K562 (cell line): Measurements from ENCODE around the gene MPIG6B. TPM values are rescaled to one million over a fixed set of nuclear protein-coding genes. Genes with fewer than 3 reads are reported as not detected.
A peak's percentile ranks its signal among the peaks of the same experiment; 100 is the strongest.

Experiments
- ARID2 ChIP-seq: fragments of 450-650 bp; IDR thresholded peaks from 2 replicates; pipeline ENCODE4 v1.6.1; 2017; ENCODE audit warnings: antibody characterized with exemption, mild to moderate bottlenecking
- CHD2 ChIP-seq: IDR thresholded peaks from 2 replicates; pipeline ENCODE4 v1.6.1; 2011; ENCODE audit warnings: low read depth, low read length
- CREBBP ChIP-seq: IDR thresholded peaks from one replicate; pipeline ENCODE4 v1.6.1; 2012; ENCODE audit warnings: low read depth, mild to moderate bottlenecking, control low read depth, inconsistent platforms, low read length
- FOXJ2 ChIP-seq: fragments of 200-800 bp; sonication (Bioruptor generic); IDR thresholded peaks from 2 replicates; pipeline ENCODE4 v1.6.1; 2016; ENCODE audit warnings: missing genetic modification characterization, missing compliant biosample characterization
- GATAD2A ChIP-seq: fragments of 450-650 bp; IDR thresholded peaks from 2 replicates; pipeline ENCODE4 v1.6.1; 2017
- HDAC2 ChIP-seq: fragments of 450-650 bp; IDR thresholded peaks from 2 replicates; pipeline ENCODE4 v1.6.1; 2016; ENCODE audit warnings: mild to moderate bottlenecking
- HDAC6 ChIP-seq: IDR thresholded peaks from 2 replicates; pipeline ENCODE4 v1.6.1; 2012; ENCODE audit warnings: low read depth, mild to moderate bottlenecking, control low read depth, inconsistent platforms, low read length, moderate library complexity
- HIVEP1 ChIP-seq: fragments of 250-450 bp; sonication (Bioruptor Pico); IDR thresholded peaks from 2 replicates; pipeline ENCODE4 v1.4.0; 2020; ENCODE audit warnings: mild to moderate bottlenecking
- JUNB ChIP-seq: fragments of 450-650 bp; formaldehyde crosslinking; conservative IDR thresholded peaks from 2 replicates; pipeline ENCODE4 v1.4.0; 2020; ENCODE audit warnings: mild to moderate bottlenecking
- L3MBTL2 ChIP-seq: fragments of 450-650 bp; IDR thresholded peaks from 2 replicates; pipeline ENCODE4 v1.6.1; 2016; ENCODE audit warnings: mild to moderate bottlenecking, moderate library complexity
- LEF1 ChIP-seq: fragments of 450-650 bp; IDR thresholded peaks from 2 replicates; pipeline ENCODE4 v1.6.1; 2016; ENCODE audit warnings: mild to moderate bottlenecking
- MECOM ChIP-seq: fragments of 250-450 bp; sonication (Bioruptor Pico); IDR thresholded peaks from 2 replicates; pipeline ENCODE4 v1.8.0; 2022; ENCODE audit warnings: inconsistent platforms
- MTF1 ChIP-seq: fragments of 250-450 bp; sonication (Bioruptor Pico); IDR thresholded peaks from 2 replicates; pipeline ENCODE4 v1.9.0; 2021; ENCODE audit warnings: moderate library complexity, mild to moderate bottlenecking, inconsistent platforms, borderline replicate concordance
- MYNN ChIP-seq, 2 experiments: sonication (generic); formaldehyde crosslinking in 1 of 2; IDR thresholded peaks; 2 replicates each; pipeline versions ENCODE4 v1.5.0 to v1.6.1; 2016 to 2020; ENCODE audit warnings: antibody characterized with exemption in 1 of 2, missing genetic modification reagents in 1 of 2
- PTRF ChIP-seq: fragments of 450-650 bp; IDR thresholded peaks from 2 replicates; pipeline ENCODE4 v1.6.1; 2016; ENCODE audit warnings: mild to moderate bottlenecking, missing genetic modification characterization, missing compliant biosample characterization
- SREBF2 ChIP-seq: sonication (generic); formaldehyde crosslinking; IDR thresholded peaks from 2 replicates; pipeline ENCODE4 v1.4.0; 2020; ENCODE audit warnings: mild to moderate bottlenecking, missing genetic modification reagents
- TEAD1 ChIP-seq, 2 experiments: fragments of 450-650 bp in 1 of 2; sonication (generic) in 1 of 2; formaldehyde crosslinking; IDR thresholded peaks; 2 replicates each; pipeline versions ENCODE4 v1.4.0 to v1.8.0; 2020 to 2022; ENCODE audit warnings: mild to moderate bottlenecking in 2 of 2, missing genetic modification reagents in 1 of 2
- TRIM24 ChIP-seq, 2 experiments: fragments of 450-650 bp; IDR thresholded peaks; 2 replicates each; pipeline ENCODE4 v1.6.1; 2016
- ZNF239 ChIP-seq: fragments of 250-450 bp; sonication (Bioruptor Pico); IDR thresholded peaks from 2 replicates; pipeline ENCODE4 v1.4.0; 2020; ENCODE audit warnings: mild to moderate bottlenecking
- ZNF354B ChIP-seq: fragments of 250-450 bp; sonication (Bioruptor Pico); IDR thresholded peaks from 2 replicates; pipeline ENCODE4 v1.4.0; 2020
- ZNF76 ChIP-seq: fragments of 250-450 bp; sonication (Bioruptor Pico); IDR thresholded peaks from 2 replicates; pipeline ENCODE4 v1.4.0; 2020; ENCODE audit warnings: mild to moderate bottlenecking, moderate library complexity, borderline replicate concordance
- ZSCAN32 ChIP-seq: fragments of 450-650 bp; formaldehyde crosslinking; IDR thresholded peaks from 2 replicates; pipeline ENCODE4 v1.4.0; 2020; ENCODE audit warnings: mild to moderate bottlenecking, moderate library complexity
- polyA plus RNA-seq, 8 experiments: library from polyadenylated mRNA; depleted of rRNA in 4 of 8; stranded (reverse) in 5 of 8; unstranded in 3 of 8; fragments of >200 nt; fragmentation: Nextera tagmentation in 2 of 8; fragmentation: Illumina TruSeq in 1 of 8; extraction: Ambion mirVana in 2 of 8; extraction: Trizol in 1 of 8; gene quantifications; 2 replicates each; pipeline versions ENCODE4 v1.2.1 to v1.2.3, GENCODE V29; 2011 to 2014; ENCODE audit warnings: inconsistent platforms in 1 of 8, missing spikeins in 1 of 8
- total RNA-seq, 7 experiments: library from RNA; depleted of rRNA in 6 of 7; stranded (reverse); fragments of >200 nt in 6 of 7; fragmentation: Illumina TruSeq in 2 of 7; extraction: Trizol in 2 of 7; gene quantifications; 2 replicates each; pipeline versions ENCODE4 v1.2.1 to v1.2.3, GENCODE V29; 2011 to 2021; ENCODE audit warnings: low replicate concordance in 1 of 7
- TF ChIP-seq, protein P1 (sequence below): fragments of 450-650 bp; conservative IDR thresholded peaks from 2 replicates; pipeline ENCODE4 v1.6.1; 2016; ENCODE audit warnings: missing genetic modification characterization, low read depth, mild to moderate bottlenecking, missing compliant biosample characterization, moderate library complexity
- TF ChIP-seq, protein P2 (sequence below): IDR thresholded peaks from 2 replicates; pipeline ENCODE4 v1.6.1; 2014; ENCODE audit warnings: antibody characterized with exemption
- TF ChIP-seq, protein P3 (sequence below), 2 experiments: IDR thresholded peaks; 2 replicates each; pipeline ENCODE4 v1.6.1; 2012; ENCODE audit warnings: improper control_type of control experiment in 2 of 2, low read depth in 2 of 2, low read length in 2 of 2, borderline replicate concordance in 1 of 2

The MPIG6B gene
- total and polyA plus RNA-seq, 9 of the 15 experiments (the other 6 are each of a cell fraction or from before 2014, with no cell fraction given), result 0.11 to 1.2 (median 0.28) TPM; not detected in 1

DNA sequence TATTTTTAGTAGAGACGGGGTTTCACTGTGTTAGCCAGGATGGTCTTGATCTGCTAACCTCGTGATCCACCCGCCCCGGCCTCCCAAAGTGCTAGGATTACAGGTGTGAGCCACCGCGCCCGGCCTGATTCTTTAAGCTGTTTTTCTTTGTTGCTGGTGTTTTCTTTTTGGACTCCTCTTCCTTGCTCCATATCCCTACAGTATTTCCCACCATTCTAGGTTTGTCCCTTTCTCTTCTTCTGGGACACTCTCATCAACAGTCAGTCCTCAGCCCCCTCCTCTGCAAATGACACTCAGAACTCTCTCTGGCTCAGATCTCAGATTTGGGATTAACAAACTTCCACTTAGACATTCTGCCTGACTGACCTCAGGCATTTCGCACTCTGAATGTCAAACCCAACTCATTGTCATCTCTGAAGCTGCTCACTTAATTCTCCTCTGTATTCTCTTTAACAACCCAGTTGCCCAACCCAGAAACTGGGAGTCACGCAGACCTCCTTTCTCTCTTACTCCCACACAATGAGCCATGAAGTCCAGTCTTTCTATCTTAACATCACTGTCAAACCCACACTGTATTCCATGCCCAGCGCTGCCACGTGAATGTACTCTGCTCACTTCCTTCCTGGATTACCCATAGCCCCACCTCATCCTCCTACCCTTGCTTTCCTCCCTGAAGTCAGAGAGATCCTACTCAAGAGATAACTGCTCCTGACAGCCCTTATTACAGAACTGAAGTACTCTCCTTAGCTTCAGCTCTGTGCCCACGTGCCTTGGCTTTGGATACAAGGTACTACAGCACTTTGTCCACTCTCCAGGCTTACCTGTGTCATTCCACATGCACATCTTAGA is 2.6 kb downstream of the MPIG6B start (continued):
- TF ChIP-seq, protein P1, sequence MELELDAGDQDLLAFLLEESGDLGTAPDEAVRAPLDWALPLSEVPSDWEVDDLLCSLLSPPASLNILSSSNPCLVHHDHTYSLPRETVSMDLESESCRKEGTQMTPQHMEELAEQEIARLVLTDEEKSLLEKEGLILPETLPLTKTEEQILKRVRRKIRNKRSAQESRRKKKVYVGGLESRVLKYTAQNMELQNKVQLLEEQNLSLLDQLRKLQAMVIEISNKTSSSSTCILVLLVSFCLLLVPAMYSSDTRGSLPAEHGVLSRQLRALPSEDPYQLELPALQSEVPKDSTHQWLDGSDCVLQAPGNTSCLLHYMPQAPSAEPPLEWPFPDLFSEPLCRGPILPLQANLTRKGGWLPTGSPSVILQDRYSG (tag), result peak; percentile 70; the same call in 1 of the 2 replicates
- TF ChIP-seq ZNF354B (CRISPR knock-in tag) (peak; percentile 67; the same call in 1 of the 2 replicates), ZSCAN32 (CRISPR knock-in tag) (no peak), MTF1 (CRISPR knock-in tag) (0 out of 2 replicates have a peak, but pooled peaks have one; percentile 7), CREBBP (peak; percentile 40), SREBF2 (CRISPR knock-in tag) (0 out of 2 replicates have a peak, but pooled peaks have one; percentile 22), TRIM24 (IDR thresholded peaks at IDR 0.05) (0 out of 4 replicates have a peak, but pooled peaks of 1 of the 2 experiments have one; percentile 41), MECOM (CRISPR knock-in tag) (peak; percentile 78; the same call in 1 of the 2 replicates), ZNF239 (CRISPR knock-in tag) (peak; percentile 67), HIVEP1 (CRISPR knock-in tag) (peak; percentile 76; the same call in 1 of the 2 replicates), MYNN (IDR thresholded peaks at IDR 0.05) (peak; percentile 83), MYNN (CRISPR knock-in tag; IDR thresholded peaks at IDR 0.05) (no peak), PTRF (tag) (no peak), ARID2 (0 out of 2 replicates have a peak, but pooled peaks have one; percentile 28), LEF1 (peak; percentile 64), FOXJ2 (tag) (no peak), CHD2 (no peak), GATAD2A (peak; percentile 80; the same call in 1 of the 2 replicates), JUNB (CRISPR knock-in tag) (no peak; the same call in 1 of the 2 replicates), TEAD1 (CRISPR knock-in tag; IDR thresholded peaks at IDR 0.05) (peak in 1 of 2 experiments; percentile 84; a peak in 2 of 4 replicates), HDAC6 (no peak), ZNF76 (peak; percentile 90), HDAC2 (peak; percentile 70), L3MBTL2 (peak; percentile 82)
- TF ChIP-seq, protein P2, sequence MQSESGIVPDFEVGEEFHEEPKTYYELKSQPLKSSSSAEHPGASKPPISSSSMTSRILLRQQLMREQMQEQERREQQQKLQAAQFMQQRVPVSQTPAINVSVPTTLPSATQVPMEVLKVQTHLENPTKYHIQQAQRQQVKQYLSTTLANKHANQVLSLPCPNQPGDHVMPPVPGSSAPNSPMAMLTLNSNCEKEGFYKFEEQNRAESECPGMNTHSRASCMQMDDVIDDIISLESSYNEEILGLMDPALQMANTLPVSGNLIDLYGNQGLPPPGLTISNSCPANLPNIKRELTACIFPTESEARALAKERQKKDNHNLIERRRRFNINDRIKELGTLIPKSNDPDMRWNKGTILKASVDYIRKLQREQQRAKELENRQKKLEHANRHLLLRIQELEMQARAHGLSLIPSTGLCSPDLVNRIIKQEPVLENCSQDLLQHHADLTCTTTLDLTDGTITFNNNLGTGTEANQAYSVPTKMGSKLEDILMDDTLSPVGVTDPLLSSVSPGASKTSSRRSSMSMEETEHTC, result peak; percentile 50; the same call in 1 of the 2 replicates
- TF ChIP-seq, protein P3, sequence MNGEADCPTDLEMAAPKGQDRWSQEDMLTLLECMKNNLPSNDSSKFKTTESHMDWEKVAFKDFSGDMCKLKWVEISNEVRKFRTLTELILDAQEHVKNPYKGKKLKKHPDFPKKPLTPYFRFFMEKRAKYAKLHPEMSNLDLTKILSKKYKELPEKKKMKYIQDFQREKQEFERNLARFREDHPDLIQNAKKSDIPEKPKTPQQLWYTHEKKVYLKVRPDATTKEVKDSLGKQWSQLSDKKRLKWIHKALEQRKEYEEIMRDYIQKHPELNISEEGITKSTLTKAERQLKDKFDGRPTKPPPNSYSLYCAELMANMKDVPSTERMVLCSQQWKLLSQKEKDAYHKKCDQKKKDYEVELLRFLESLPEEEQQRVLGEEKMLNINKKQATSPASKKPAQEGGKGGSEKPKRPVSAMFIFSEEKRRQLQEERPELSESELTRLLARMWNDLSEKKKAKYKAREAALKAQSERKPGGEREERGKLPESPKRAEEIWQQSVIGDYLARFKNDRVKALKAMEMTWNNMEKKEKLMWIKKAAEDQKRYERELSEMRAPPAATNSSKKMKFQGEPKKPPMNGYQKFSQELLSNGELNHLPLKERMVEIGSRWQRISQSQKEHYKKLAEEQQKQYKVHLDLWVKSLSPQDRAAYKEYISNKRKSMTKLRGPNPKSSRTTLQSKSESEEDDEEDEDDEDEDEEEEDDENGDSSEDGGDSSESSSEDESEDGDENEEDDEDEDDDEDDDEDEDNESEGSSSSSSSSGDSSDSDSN (IDR thresholded peaks at IDR 0.05; ENCODE audit: borderline replicate concordance in 1 of 2, low read depth in 2 of 2, low read length in 2 of 2), result no peak
